ENCODE results near the gene SBF2. TPM values are rescaled to one million over a fixed set of nuclear protein-coding genes. Genes with fewer than 3 reads are reported as not detected.

Gene SBF2
- total and polyA plus RNA-seq, 5 donors = 10.8 to 32.2 (median 22.3) TPM

- intact Hi-C loops (cut with DNase I) = loop anchor here in 1 of 4 donors (5.0 kb wide), 1 partner anchor 324 kb away; the partner anchor contains the start of gene ADM
- no peak overlapping the region for H3K27ac ChIP-seq (ENCODE audit: low read length)
- DNase-seq = no peak
- no peaks in the 10 kb centered on the region for H3K27me3 ChIP-seq (ENCODE audit: control insufficient read depth, insufficient read depth)
- H3K4me3 ChIP-seq (ENCODE audit: low read length) = no peak overlapping the region
- H3K9me3 ChIP-seq (ENCODE audit: control insufficient read depth, low read length) = no peaks in the 10 kb centered on the region
- no peak for ATAC-seq
- no peaks in the 10 kb centered on the region for H3K4me1 ChIP-seq (ENCODE audit: control insufficient read depth, insufficient read depth, low read length)
- WGBS = 91% methylated on average over 16 of the region's 16 CpGs
These were observed 311.0 kb downstream of the SBF2 start for GRCh38 chr11:9982796-9983579.

- H3K4me1 ChIP-seq (ENCODE audit: control insufficient read depth, insufficient read depth, low read length) = no peaks in the 10 kb centered on the region
- no peak overlapping the region for H3K27ac ChIP-seq (ENCODE audit: low read length)
- H3K4me3 ChIP-seq (ENCODE audit: low read length) = no peak overlapping the region
- H3K27me3 ChIP-seq (ENCODE audit: control insufficient read depth, insufficient read depth) = no peaks in the 10 kb centered on the region
- intact Hi-C loops (cut with DNase I) = loop anchor here in 1 of 4 donors (5.0 kb wide), 1 partner anchor 325 kb away; the partner anchor contains the start of gene ADM
- DNase-seq (no peak), ATAC-seq (no peak)
- H3K9me3 ChIP-seq (ENCODE audit: control insufficient read depth, low read length) = no peaks in the 10 kb centered on the region
- WGBS = 73% methylated on average over 6 of the region's 6 CpGs
These were observed 311.8 kb downstream of the SBF2 start for GRCh38 chr11:9982127-9982795.

- Histone ChIP-seq H3K9me3 (ENCODE audit: control insufficient read depth, low read length) (no peaks in the 10 kb centered on the region), H3K4me1 (ENCODE audit: control insufficient read depth, insufficient read depth, low read length) (no peaks in the 10 kb centered on the region), H3K27me3 (ENCODE audit: control insufficient read depth, insufficient read depth) (no peaks in the 10 kb centered on the region), H3K27ac (ENCODE audit: low read length) (no peak overlapping the region), H3K4me3 (ENCODE audit: low read length) (no peak overlapping the region)
- 85% methylated on average over 1 of the region's 1 CpG for whole genome bisulfite sequencing
- DNase-seq = no peak
- no peak for ATAC-seq
- intact Hi-C loops (cut with DNase I) = loop anchor here in 1 of 4 donors (5.0 kb wide), 1 partner anchor 326 kb away; the partner anchor contains the start of gene ADM
These were observed 313.1 kb downstream of the SBF2 start for GRCh38 chr11:9980931-9981330.

- Histone ChIP-seq H3K4me3 (ENCODE audit: low read length) (no peak overlapping the region), H3K27me3 (ENCODE audit: control insufficient read depth, insufficient read depth) (no peaks in the 10 kb centered on the region), H3K9me3 (ENCODE audit: control insufficient read depth, low read length) (no peaks in the 10 kb centered on the region), H3K27ac (ENCODE audit: low read length) (no peak overlapping the region), H3K4me1 (ENCODE audit: control insufficient read depth, insufficient read depth, low read length) (no peaks in the 10 kb centered on the region)
- intact Hi-C loops (cut with DNase I) = loop anchor here in 2 of 4 donors (10.0 kb wide), 1 partner anchor 327 kb away; the partner anchor contains the start of gene ADM (in 2 of the 2)
- ATAC-seq (no peak), DNase-seq (no peak)
- WGBS = 73% methylated on average over 1 of the region's 1 CpG
These were observed 316.5 kb downstream of the SBF2 start for GRCh38 chr11:9977554-9977953.

GRCh38 chr11:9974375-9974774 lies 319.6 kb downstream of the SBF2 start:
- Histone ChIP-seq H3K27ac (ENCODE audit: low read length) (no peak overlapping the region), H3K27me3 (ENCODE audit: control insufficient read depth, insufficient read depth) (no peaks in the 10 kb centered on the region), H3K4me1 (ENCODE audit: control insufficient read depth, insufficient read depth, low read length) (no peaks in the 10 kb centered on the region), H3K4me3 (ENCODE audit: low read length) (no peak overlapping the region), H3K9me3 (ENCODE audit: control insufficient read depth, low read length) (no peaks in the 10 kb centered on the region)
- intact Hi-C loops (cut with DNase I) = loop anchor here in 3 of 4 donors (5.0 to 10.0 kb wide), 2 partner anchors 217 to 330 kb away; partner anchors contain the start of gene ADM (in 2 of the 3)
- ATAC-seq (no peak), DNase-seq (no peak)
- 99% methylated on average over 8 of the region's 8 CpGs for WGBS

DNA sequence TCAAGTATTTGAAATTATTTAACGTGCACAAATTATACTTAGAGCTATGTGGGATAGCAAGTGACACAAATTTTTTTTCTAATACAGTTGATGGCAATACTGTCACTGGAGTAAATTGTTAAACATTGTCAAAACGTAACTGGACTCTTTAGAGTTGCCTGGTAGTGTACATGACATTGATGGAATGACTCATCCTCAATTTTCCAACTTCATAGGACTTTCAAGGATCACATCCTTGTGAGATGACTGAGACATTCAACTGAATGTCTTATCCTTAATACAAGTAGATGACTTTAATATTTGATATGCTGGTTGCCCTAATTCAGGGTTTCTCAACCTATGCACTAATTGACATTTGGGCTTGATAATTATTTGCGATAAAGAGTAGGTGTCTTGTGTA lies 320.1 kb downstream of the SBF2 start:
- intact Hi-C loops (cut with DNase I) = loop anchor here (2.0 to 10.0 kb wide), 3 partner anchors 215 to 331 kb away; partner anchors contain the start of gene ADM (in 2 of the 4)
- DNase-seq = no peak
- H3K4me3 ChIP-seq (ENCODE audit: low read length) = no peak overlapping the region
- no peak overlapping the region for H3K27ac ChIP-seq (ENCODE audit: low read length)
- ATAC-seq = no peak
- no peaks in the 10 kb centered on the region for H3K27me3 ChIP-seq (ENCODE audit: control insufficient read depth, insufficient read depth)
- no peaks in the 10 kb centered on the region for H3K9me3 ChIP-seq (ENCODE audit: control insufficient read depth, low read length)
- 88% methylated on average over 3 of the region's 3 CpGs for WGBS
- no peaks in the 10 kb centered on the region for H3K4me1 ChIP-seq (ENCODE audit: control insufficient read depth, insufficient read depth, low read length)

GRCh38 chr11:9972989-9973388 lies 321.0 kb downstream of the SBF2 start:
- peak; percentile 65 to 75 for ATAC-seq
- Histone ChIP-seq H3K9me3 (ENCODE audit: control insufficient read depth, low read length) (no peaks in the 10 kb centered on the region), H3K27me3 (ENCODE audit: control insufficient read depth, insufficient read depth) (no peaks in the 10 kb centered on the region), H3K27ac (ENCODE audit: low read length) (no peak overlapping the region), H3K4me3 (ENCODE audit: low read length) (no peak overlapping the region), H3K4me1 (ENCODE audit: control insufficient read depth, insufficient read depth, low read length) (no peaks in the 10 kb centered on the region)
- intact Hi-C loops (cut with DNase I) = loop anchor here (2.0 to 10.0 kb wide), 3 partner anchors 214 to 332 kb away; partner anchors contain the start of gene ADM (in 2 of the 4)
- 25% methylated on average over 7 of the region's 7 CpGs for WGBS
- no peak for DNase-seq

DNA sequence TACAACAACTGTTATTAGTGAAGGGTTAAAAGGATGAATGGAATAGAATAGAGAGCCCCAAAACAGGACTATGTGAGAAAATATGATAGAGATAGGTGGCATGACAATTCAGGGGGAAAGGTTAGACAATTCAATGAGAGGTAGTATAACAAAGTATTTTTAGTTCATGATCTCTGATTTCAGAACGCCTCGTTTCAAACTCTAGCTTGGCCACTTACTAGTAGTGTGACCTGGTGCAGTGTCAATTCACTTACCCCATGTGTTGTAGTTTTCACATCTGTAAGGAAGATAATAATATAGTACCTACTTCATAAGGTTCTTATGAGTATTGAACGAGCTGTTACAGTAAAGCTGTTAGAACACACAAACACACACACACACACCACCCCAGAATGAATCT lies 322.1 kb downstream of the SBF2 start:
- intact Hi-C loops (cut with DNase I) = loop anchor here (2.0 to 10.0 kb wide), 3 partner anchors 213 to 333 kb away; partner anchors contain the start of gene ADM (in 2 of the 4)
- 62% methylated on average over 3 of the region's 3 CpGs for WGBS
- DNase-seq (no peak), ATAC-seq (no peak)
- H3K27ac ChIP-seq (ENCODE audit: low read length) = no peak overlapping the region
- H3K4me3 ChIP-seq (ENCODE audit: low read length) = no peak overlapping the region
- no peaks in the 10 kb centered on the region for H3K27me3 ChIP-seq (ENCODE audit: control insufficient read depth, insufficient read depth)
- H3K4me1 ChIP-seq (ENCODE audit: control insufficient read depth, insufficient read depth, low read length) = no peaks in the 10 kb centered on the region
- H3K9me3 ChIP-seq (ENCODE audit: control insufficient read depth, low read length) = no peaks in the 10 kb centered on the region

GRCh38 chr11:9969068-9969467 lies 325.0 kb downstream of the SBF2 start:
- WGBS = 70% methylated on average over 2 of the region's 2 CpGs
- intact Hi-C loops (cut with DNase I) = no loop called here

DNA sequence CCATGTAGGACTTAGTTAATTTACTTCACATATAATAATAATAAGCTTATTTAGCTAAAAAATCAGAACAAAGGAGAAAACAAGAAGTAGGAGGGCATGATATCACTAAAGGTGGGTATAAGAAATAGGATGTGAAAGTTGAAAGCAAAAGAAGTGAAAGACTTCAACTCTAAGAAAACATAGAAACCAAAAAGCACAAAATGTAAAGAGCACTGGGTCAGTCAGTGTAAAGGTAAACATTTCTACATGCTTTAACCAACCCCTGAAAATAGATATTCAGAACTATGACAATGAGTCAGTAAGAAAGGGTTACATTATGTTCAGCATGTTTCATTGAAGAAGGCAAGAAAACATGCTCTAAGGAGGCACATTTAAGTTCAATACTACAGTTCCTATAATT lies 331.3 kb downstream of the SBF2 start:
- no peak for DNase-seq
- no peaks in the 10 kb centered on the region for H3K4me1 ChIP-seq (ENCODE audit: control insufficient read depth, insufficient read depth, low read length)
- no peak for ATAC-seq
- H3K27me3 ChIP-seq (ENCODE audit: control insufficient read depth, insufficient read depth) = no peaks in the 10 kb centered on the region
- H3K9me3 ChIP-seq (ENCODE audit: control insufficient read depth, low read length) = no peaks in the 10 kb centered on the region
- intact Hi-C loops (cut with DNase I) = no loop called here
- H3K27ac ChIP-seq (ENCODE audit: low read length) = no peak overlapping the region
- no peak overlapping the region for H3K4me3 ChIP-seq (ENCODE audit: low read length)

More at GRCh38 chr11:9969068-9969467, 325.0 kb downstream of the SBF2 start:
- no peak overlapping the region for H3K27ac ChIP-seq (ENCODE audit: low read length)
- H3K27me3 ChIP-seq (ENCODE audit: control insufficient read depth, insufficient read depth) = no peaks in the 10 kb centered on the region
- H3K9me3 ChIP-seq (ENCODE audit: control insufficient read depth, low read length) = no peaks in the 10 kb centered on the region
- DNase-seq (no peak), ATAC-seq (no peak)
- H3K4me1 ChIP-seq (ENCODE audit: control insufficient read depth, insufficient read depth, low read length) = no peaks in the 10 kb centered on the region
- H3K4me3 ChIP-seq (ENCODE audit: low read length) = no peak overlapping the region

GRCh38 chr11:9957072-9957471 lies 336.9 kb downstream of the SBF2 start:
- 97% methylated on average over 4 of the region's 4 CpGs for WGBS
- no peak for DNase-seq
- no peaks in the 10 kb centered on the region for H3K9me3 ChIP-seq (ENCODE audit: control insufficient read depth, low read length)
- H3K27me3 ChIP-seq (ENCODE audit: control insufficient read depth, insufficient read depth) = no peaks in the 10 kb centered on the region
- no peak overlapping the region for H3K27ac ChIP-seq (ENCODE audit: low read length)
- H3K4me1 ChIP-seq (ENCODE audit: control insufficient read depth, insufficient read depth, low read length) = peaks cover 2% of the 10 kb centered on the region
- intact Hi-C loops (cut with DNase I) = no loop called here
- H3K4me3 ChIP-seq (ENCODE audit: low read length) = no peak overlapping the region
- ATAC-seq = no peak

Measured in right cardiac atrium (tissue), 5 donors.